HCT116 (cell line): ENCODE measurements around the gene WWOX. TPM values are rescaled to one million over a fixed set of nuclear protein-coding genes. Genes with fewer than 3 reads are reported as not detected.

Source experiments
- ATAC-seq: fragments of 200-7000 bp; cut with Tn5 transposase; 2 replicates; pipeline ENCODE4 v1.9.1; 2020; ENCODE audit warnings: mild to moderate bottlenecking, moderate library complexity
- BruUV-seq: library from RNA; stranded (reverse); fragments of 400-500 nt; replicated peaks from 2 replicates; lab custom pipeline; 2021; lab: Mats Ljungman, UMichigan
- CTCF ChIA-PET: fragments of 300-600 bp; sonication (Branson Sonifier 250); formaldehyde crosslinking; loops from one replicate; lab custom pipeline; 2021; ENCODE audit warnings: antibody characterized with exemption; lab: Charles Lee
- POLR2A ChIA-PET: fragments of 300-600, 350-600 bp; sonication (Branson Sonifier 250); formaldehyde crosslinking; loops from one replicate; lab custom pipeline; 2021; ENCODE audit warnings: antibody characterized with exemption; lab: Charles Lee
- RAD21 ChIA-PET, 2 experiments: fragments of 300-600 bp; sonication (Branson Sonifier 250); formaldehyde crosslinking; loops; one replicate each; lab custom pipeline; 2023; ENCODE audit warnings: low total read pairs in 2 of 2; ENCODE audit not compliant: uncharacterized antibody in 2 of 2, unreplicated experiment in 2 of 2, low non-redundant PET in 1 of 2; lab: Charles Lee
- DNase-seq: peaks from one replicate; pipeline ENCODE4 v3.0.0-alpha.2; 2010; ENCODE audit warnings: low read depth, low spot score
- H2AFZ ChIP-seq: fragments of 200-600 bp; shearing (Covaris generic), sonication (generic); 2 replicates; pipeline ENCODE4 v1.6.1; 2017; ENCODE audit warnings: low read depth, mixed run types, mixed read lengths, antibody characterized with exemption, low read length; ENCODE audit not compliant: poor library complexity, severe bottlenecking
- H3K27ac ChIP-seq: 2 replicates; pipeline ENCODE4 v1.5.1; 2012; ENCODE audit warnings: low read depth, low read length
- H3K27me3 ChIP-seq: fragments of 200-600 bp; sonication (generic); 2 replicates; pipeline ENCODE4 v1.6.1; 2016; ENCODE audit warnings: mixed run types, low read length, mixed read lengths; ENCODE audit not compliant: insufficient read depth
- H3K36me3 ChIP-seq, 2 experiments: fragments of 200-500 bp in 1 of 2; fragments of 200-600 bp in 1 of 2; sonication (Bioruptor generic) in 1 of 2; sonication (generic) in 1 of 2; 2 replicates each; pipeline versions ENCODE4 v1.5.1 to v1.6.1; 2014 to 2016; ENCODE audit warnings: low read length in 2 of 2, inconsistent platforms in 1 of 2, mixed read lengths in 1 of 2, mixed run types in 1 of 2; ENCODE audit not compliant: insufficient read depth in 2 of 2, control insufficient read depth in 1 of 2
- H3K4me1 ChIP-seq, 2 experiments: fragments of 200-600 bp in 1 of 2; sonication (generic) in 1 of 2; 2 replicates each; pipeline versions ENCODE4 v1.5.1 to v1.6.1; 2012 to 2017; ENCODE audit warnings: low read length in 2 of 2, inconsistent platforms in 1 of 2, mild to moderate bottlenecking in 1 of 2, mixed read lengths in 1 of 2, mixed run types in 1 of 2, moderate library complexity in 1 of 2; ENCODE audit not compliant: insufficient read depth in 2 of 2, control insufficient read depth in 1 of 2
- H3K4me2 ChIP-seq: fragments of 200-600 bp; sonication (generic); 2 replicates; pipeline ENCODE4 v1.6.1; 2017; ENCODE audit warnings: mixed run types, low read length, mixed read lengths
- H3K4me3 ChIP-seq, 2 experiments: fragments of 200-600 bp in 1 of 2; sonication (generic) in 1 of 2; replicated peaks in 1 of 2; 2 replicates each; pipeline ENCODE4 v1.5.1; 2011 to 2016; ENCODE audit warnings: low read length in 2 of 2, control low read depth in 1 of 2, low read depth in 1 of 2, mild to moderate bottlenecking in 1 of 2, mixed read lengths in 1 of 2, mixed run types in 1 of 2
- H3K79me2 ChIP-seq: fragments of 200-600 bp; sonication (generic); 2 replicates; pipeline ENCODE4 v1.6.1; 2017; ENCODE audit warnings: mild to moderate bottlenecking, mixed run types, low read length, moderate library complexity, mixed read lengths; ENCODE audit not compliant: insufficient read depth
- H3K9ac ChIP-seq: fragments of 200-600 bp; sonication (generic); 2 replicates; pipeline ENCODE4 v1.6.1; 2016; ENCODE audit warnings: low read length, mixed read lengths
- H3K9me2 ChIP-seq: fragments of 200-600 bp; sonication (generic), shearing (Covaris generic); 2 replicates; pipeline ENCODE4 v1.6.1; 2017; ENCODE audit warnings: mixed run types, mild to moderate bottlenecking, moderate library complexity; ENCODE audit not compliant: insufficient read depth
- H3K9me3 ChIP-seq, 2 experiments: fragments of 200-500 bp in 1 of 2; fragments of 200-600 bp in 1 of 2; sonication (Bioruptor generic) in 1 of 2; sonication (generic) in 1 of 2; 2 replicates each; pipeline ENCODE4 v1.6.1; 2014 to 2017; ENCODE audit warnings: low read length in 2 of 2, mixed read lengths in 2 of 2, inconsistent platforms in 1 of 2, low read depth in 1 of 2, mild to moderate bottlenecking in 1 of 2, mixed run types in 1 of 2, moderate library complexity in 1 of 2; ENCODE audit not compliant: control insufficient read depth in 1 of 2, insufficient read depth in 1 of 2
- H4K20me1 ChIP-seq: fragments of 200-600 bp; sonication (generic), shearing (Covaris generic); 2 replicates; pipeline ENCODE4 v1.6.1; 2017; ENCODE audit warnings: mixed run types, mild to moderate bottlenecking, moderate library complexity; ENCODE audit not compliant: insufficient read depth
- CBX3 ChIP-seq: IDR thresholded peaks from 2 replicates; pipeline ENCODE4 v1.6.1; 2012; ENCODE audit warnings: low read depth
- CEBPB ChIP-seq: IDR thresholded peaks from 2 replicates; pipeline ENCODE4 v1.6.1; 2012; ENCODE audit warnings: low read depth
- ELF1 ChIP-seq: IDR thresholded peaks from 2 replicates; pipeline ENCODE4 v1.6.1; 2012; ENCODE audit warnings: low read depth, borderline replicate concordance
- EZH2phosphoT487 ChIP-seq: fragments of 200-600 bp; IDR thresholded peaks from 2 replicates; pipeline ENCODE4 v1.6.1; 2018; ENCODE audit warnings: antibody characterized with exemption, borderline replicate concordance
- FOSL1 ChIP-seq: IDR thresholded peaks from 2 replicates; pipeline ENCODE4 v1.6.1; 2012; ENCODE audit warnings: low read depth
- POLR2A ChIP-seq: IDR thresholded peaks from 2 replicates; pipeline ENCODE4 v1.7.0; 2011; ENCODE audit warnings: borderline replicate concordance; ENCODE audit not compliant: insufficient read depth, insufficient read length; ENCODE audit errors: extremely low read depth
- RAD21 ChIP-seq: IDR thresholded peaks from 2 replicates; pipeline ENCODE4 v1.6.1; 2012; ENCODE audit warnings: low read depth, mild to moderate bottlenecking
- REST ChIP-seq: IDR thresholded peaks from 2 replicates; pipeline ENCODE4 v1.6.1; 2012; ENCODE audit warnings: low read depth
- SIN3A ChIP-seq: IDR thresholded peaks from 2 replicates; pipeline ENCODE4 v1.6.1; 2012; ENCODE audit warnings: low read depth
- SRF ChIP-seq: IDR thresholded peaks from 2 replicates; pipeline ENCODE4 v1.6.1; 2012; ENCODE audit warnings: low read depth
- TCF7L2 ChIP-seq: IDR thresholded peaks from 2 replicates; pipeline ENCODE4 v1.7.0; 2011; ENCODE audit warnings: borderline replicate concordance, inconsistent platforms; ENCODE audit not compliant: insufficient read depth, insufficient read length; ENCODE audit errors: extremely low read depth
- YY1 ChIP-seq: IDR thresholded peaks from 2 replicates; pipeline ENCODE4 v1.6.1; 2011; ENCODE audit warnings: low read length, low read depth, moderate library complexity, mild to moderate bottlenecking; ENCODE audit not compliant: insufficient replicate concordance; ENCODE audit errors: extremely low read depth
- intact Hi-C: fragments of 100-400 bp; cut with micrococcal nuclease; formaldehyde crosslinking; loops from 2 replicates; pipeline ENCODE4 v1.10.0; 2022
- total RNA-seq: library from RNA; stranded (reverse); gene quantifications from one replicate; pipeline ENCODE4 v1.2.1, GENCODE V29; 2021; ENCODE audit not compliant: unreplicated experiment
- TF ChIP-seq, protein P1 (sequence below): IDR thresholded peaks from 2 replicates; pipeline ENCODE4 v1.6.1; 2012

The WWOX gene
- total RNA-seq, 1 experiment from 2014 or later: 13.7 TPM

GRCh38 chr16:78576941-78577340, 477.5 kb downstream of the WWOX start:
- Histone ChIP-seq H3K27me3 (no peaks in the 10 kb centered on the region), H2AFZ (no peak overlapping the region), H3K4me1 (no peaks in the 10 kb centered on the region), H3K9me2 (no peaks in the 10 kb centered on the region), H3K36me3 (no peaks in the 10 kb centered on the region), H3K4me2 (no peak overlapping the region), H3K9me3 (no peaks in the 10 kb centered on the region), H3K9ac (no peak overlapping the region), H3K4me3 (no peak overlapping the region), H3K79me2 (no peaks in the 10 kb centered on the region), H3K27ac (no peak overlapping the region), H4K20me1 (no peaks in the 10 kb centered on the region)
- CTCF ChIA-PET: no interaction called here
- no TSS peak for BruUV-seq
- ATAC-seq: no peak
- intact Hi-C loops: no loop called here
- TF ChIP-seq TCF7L2 (no peak), SIN3A (no peak), CEBPB (no peak), FOSL1 (no peak), YY1 (no peak), SRF (no peak), RAD21 (no peak), ELF1 (no peak), POLR2A (no peak), EZH2phosphoT487 (no peak), REST (no peak), CBX3 (no peak)
- TF ChIP-seq, protein P1, sequence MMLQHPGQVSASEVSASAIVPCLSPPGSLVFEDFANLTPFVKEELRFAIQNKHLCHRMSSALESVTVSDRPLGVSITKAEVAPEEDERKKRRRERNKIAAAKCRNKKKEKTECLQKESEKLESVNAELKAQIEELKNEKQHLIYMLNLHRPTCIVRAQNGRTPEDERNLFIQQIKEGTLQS: no peak
- RAD21 ChIA-PET: no interaction called here
- POLR2A ChIA-PET: no interaction called here
- no peak for DNase-seq
